Measurements from ENCODE around the gene RNU6-1.

The RNU6-1 gene

GRCh38 chr15:67815036-67815592 is 24.7 kb downstream of the RNU6-1 start:
- TF ChIP-seq CTCF (conservative IDR thresholded peaks at IDR 0.05; ENCODE audit: low read depth, low read length) = no peak
- no peak overlapping the region for H3K4me3 ChIP-seq (ENCODE audit: low read depth, low read length)
- DNase-seq (ENCODE audit: low read depth) = no peak

DNA sequence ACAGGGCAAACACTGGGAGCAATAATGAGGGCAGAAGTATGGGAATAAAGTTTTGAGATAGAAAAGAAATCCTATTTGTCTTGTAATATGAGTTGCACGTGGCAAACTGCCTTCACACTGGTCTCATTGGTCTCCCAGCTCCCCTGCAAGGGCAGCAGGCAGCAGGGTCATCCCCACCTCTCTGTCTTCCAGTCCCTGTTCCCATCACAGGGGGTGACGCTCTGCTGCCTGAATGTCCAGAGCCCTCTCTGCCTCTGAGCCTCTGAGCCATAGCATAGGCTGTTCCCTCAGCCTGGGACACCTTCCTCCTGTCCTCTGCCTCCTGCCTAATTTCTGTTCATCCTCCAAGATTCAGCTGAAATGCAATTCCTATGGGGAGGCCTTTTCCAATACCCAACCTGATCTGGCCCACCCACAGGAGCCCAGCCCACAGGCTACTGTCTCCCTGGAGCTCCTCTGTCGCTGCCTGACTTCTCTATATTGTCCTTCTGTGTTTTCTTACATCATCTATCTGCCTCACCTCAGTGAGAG is 26.7 kb downstream of the RNU6-1 start:
- TF ChIP-seq CTCF (conservative IDR thresholded peaks at IDR 0.05; ENCODE audit: low read depth, low read length) = no peak
- DNase-seq (ENCODE audit: low read depth) = no peak
- no peak overlapping the region for H3K4me3 ChIP-seq (ENCODE audit: low read depth, low read length)

DNA sequence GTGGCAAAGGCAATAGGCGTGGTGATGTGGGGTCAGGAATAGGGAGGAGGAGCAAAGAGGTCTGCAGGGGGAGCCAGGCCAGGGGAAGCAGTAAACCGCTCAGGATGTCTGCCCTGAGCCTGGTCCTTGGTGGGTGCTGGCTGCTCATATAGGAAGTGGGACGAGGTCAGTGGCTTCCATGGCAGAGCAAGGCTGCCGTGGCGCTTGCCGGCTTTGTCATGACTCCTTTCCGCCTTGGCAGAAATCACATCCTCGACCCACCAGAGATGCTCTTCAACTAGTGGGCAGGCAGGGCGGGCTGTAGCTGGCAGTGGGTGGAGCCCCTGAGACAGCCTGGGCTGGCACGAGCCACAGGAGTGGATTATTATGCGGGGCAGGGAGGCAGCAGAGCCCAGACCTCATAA is 27.6 kb downstream of the RNU6-1 start:
- no peak overlapping the region for H3K4me3 ChIP-seq (ENCODE audit: low read depth, low read length)
- no peak for DNase-seq (ENCODE audit: low read depth)
- TF ChIP-seq CTCF (conservative IDR thresholded peaks at IDR 0.05; ENCODE audit: low read depth, low read length) = no peak

GRCh38 chr15:67809866-67810265 is 30.0 kb downstream of the RNU6-1 start:
- no peak overlapping the region for H3K4me3 ChIP-seq (ENCODE audit: low read depth, low read length)
- DNase-seq (ENCODE audit: low read depth) = no peak
- TF ChIP-seq CTCF (conservative IDR thresholded peaks at IDR 0.05; ENCODE audit: low read depth, low read length) = no peak

DNA sequence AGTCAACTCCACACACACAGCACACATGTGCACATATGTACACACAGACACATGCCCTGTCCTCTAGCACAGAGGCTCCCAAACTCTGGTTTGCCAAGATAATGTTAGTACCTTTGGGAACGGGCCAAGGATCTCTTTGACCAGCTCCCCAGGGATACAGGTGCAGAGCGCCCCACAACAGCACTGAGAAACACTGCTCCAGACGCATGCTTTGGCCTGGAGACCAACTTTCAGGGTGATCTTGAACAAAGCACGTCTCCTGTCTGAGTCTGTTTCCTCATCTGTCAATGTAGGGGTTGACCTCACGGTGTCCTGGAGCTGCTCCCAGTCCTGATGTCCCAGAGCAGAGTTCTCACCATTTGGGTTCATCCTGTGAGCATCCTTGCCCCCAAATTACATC is 30.4 kb downstream of the RNU6-1 start:
- TF ChIP-seq CTCF (conservative IDR thresholded peaks at IDR 0.05; ENCODE audit: low read depth, low read length) = no peak
- DNase-seq (ENCODE audit: low read depth) = no peak
- H3K4me3 ChIP-seq (ENCODE audit: low read depth, low read length) = no peak overlapping the region

DNA sequence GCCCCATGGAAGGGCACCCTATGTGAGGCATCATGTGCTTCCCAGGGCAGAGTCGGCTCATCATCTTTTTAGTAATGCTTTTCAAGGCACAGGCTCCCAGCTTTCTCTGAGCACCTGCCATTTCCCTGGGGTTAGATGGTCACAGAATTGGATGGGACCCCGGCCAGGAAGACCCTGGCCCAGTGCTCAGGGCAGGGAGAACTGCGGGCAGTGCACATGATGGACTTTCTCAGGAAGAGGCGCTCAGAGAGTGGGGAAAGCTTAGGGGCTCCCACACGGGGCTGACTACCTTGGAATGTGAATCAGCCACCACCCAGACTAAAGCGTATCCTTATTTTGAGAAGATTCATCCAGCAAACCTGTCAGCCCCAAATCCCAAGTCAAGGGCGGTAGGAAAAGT is 31.0 kb downstream of the RNU6-1 start:
- no peak for TF ChIP-seq CTCF (conservative IDR thresholded peaks at IDR 0.05; ENCODE audit: low read depth, low read length)
- no peak for DNase-seq (ENCODE audit: low read depth)
- H3K4me3 ChIP-seq (ENCODE audit: low read depth, low read length) = no peak overlapping the region

GRCh38 chr15:67807836-67808235 is 32.0 kb downstream of the RNU6-1 start:
- TF ChIP-seq CTCF (conservative IDR thresholded peaks at IDR 0.05; ENCODE audit: low read depth, low read length) = no peak
- no peak overlapping the region for H3K4me3 ChIP-seq (ENCODE audit: low read depth, low read length)
- no peak for DNase-seq (ENCODE audit: low read depth)

Data from choroid plexus epithelial cell (primary cell).